ENCODE measurements around the gene C1orf159.

DNA sequence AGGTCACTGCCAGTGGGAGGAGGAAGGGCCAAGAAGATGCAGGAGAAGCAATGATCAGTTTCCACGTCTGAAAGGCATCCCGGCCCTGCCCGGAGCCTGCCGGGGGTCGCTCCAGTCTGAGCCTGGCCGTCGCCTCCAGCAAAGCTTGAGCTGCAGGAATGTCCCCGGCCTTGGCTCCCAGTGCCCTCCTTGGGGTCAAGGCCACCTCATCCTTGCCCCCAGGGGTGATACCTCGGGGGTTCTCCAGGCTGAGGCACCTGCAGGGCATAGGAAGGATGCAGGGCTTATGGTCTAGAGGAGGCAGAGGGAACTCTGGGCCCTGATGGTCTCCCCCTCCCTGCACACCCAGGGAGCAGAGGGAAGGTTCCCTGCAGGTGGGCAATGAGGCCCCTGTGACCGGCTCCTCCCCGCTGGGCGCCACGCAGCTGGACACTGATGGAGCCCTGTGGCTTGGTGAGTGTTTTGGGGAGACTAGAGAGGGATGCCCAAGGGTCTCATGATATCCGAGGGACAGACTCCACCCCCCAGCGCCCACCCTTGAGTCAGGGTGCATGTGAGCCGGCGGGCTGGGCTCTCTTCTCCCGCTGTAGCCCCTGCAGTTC lies 61.7 kb downstream of the C1orf159 start:
- TF ChIP-seq, protein P1, sequence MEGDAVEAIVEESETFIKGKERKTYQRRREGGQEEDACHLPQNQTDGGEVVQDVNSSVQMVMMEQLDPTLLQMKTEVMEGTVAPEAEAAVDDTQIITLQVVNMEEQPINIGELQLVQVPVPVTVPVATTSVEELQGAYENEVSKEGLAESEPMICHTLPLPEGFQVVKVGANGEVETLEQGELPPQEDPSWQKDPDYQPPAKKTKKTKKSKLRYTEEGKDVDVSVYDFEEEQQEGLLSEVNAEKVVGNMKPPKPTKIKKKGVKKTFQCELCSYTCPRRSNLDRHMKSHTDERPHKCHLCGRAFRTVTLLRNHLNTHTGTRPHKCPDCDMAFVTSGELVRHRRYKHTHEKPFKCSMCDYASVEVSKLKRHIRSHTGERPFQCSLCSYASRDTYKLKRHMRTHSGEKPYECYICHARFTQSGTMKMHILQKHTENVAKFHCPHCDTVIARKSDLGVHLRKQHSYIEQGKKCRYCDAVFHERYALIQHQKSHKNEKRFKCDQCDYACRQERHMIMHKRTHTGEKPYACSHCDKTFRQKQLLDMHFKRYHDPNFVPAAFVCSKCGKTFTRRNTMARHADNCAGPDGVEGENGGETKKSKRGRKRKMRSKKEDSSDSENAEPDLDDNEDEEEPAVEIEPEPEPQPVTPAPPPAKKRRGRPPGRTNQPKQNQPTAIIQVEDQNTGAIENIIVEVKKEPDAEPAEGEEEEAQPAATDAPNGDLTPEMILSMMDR (IDR thresholded peaks at IDR 0.05) = no peak
- no peak for TF ChIP-seq POLR2A (IDR thresholded peaks at IDR 0.05)

All from right lobe of liver (tissue), 4 donors.